Breast epithelium (tissue), 3 donors: ENCODE data around the gene KIZ.

Source experiments
- CTCF ChIP-seq, 3 donors: fragments of 450-650 bp; IDR thresholded peaks; one replicate each; pipeline ENCODE4 v1.5.1; 2016 to 2017; ENCODE audit warnings: antibody characterized with exemption in 3 of 3, mild to moderate bottlenecking in 3 of 3, moderate library complexity in 3 of 3
- POLR2A ChIP-seq: fragments of 450-650 bp; IDR thresholded peaks from one replicate; pipeline ENCODE4 v1.6.1; 2016; ENCODE audit warnings: antibody characterized with exemption, mild to moderate bottlenecking, moderate library complexity
- POLR2AphosphoS5 ChIP-seq, 3 donors: sonication (generic); formaldehyde crosslinking; IDR thresholded peaks; one replicate each; pipeline ENCODE4 v1.6.1; 2017; ENCODE audit warnings: antibody characterized with exemption in 3 of 3

- no peak for TF ChIP-seq POLR2A
- TF ChIP-seq POLR2AphosphoS5 (IDR thresholded peaks at IDR 0.05): no peak
- TF ChIP-seq CTCF (IDR thresholded peaks at IDR 0.05): no peak
Observed at GRCh38 chr20:21077809-21078345, 48.0 kb upstream of the KIZ start.
